Keratinocyte (primary cell): ENCODE measurements around the gene SEMA3A.

Experiments
- EZH2 ChIP-seq: IDR thresholded peaks from one replicate; pipeline ENCODE4 v1.6.1; 2012; ENCODE audit warnings: inconsistent platforms, mild to moderate bottlenecking, low read length, moderate library complexity
- TF ChIP-seq, protein P1 (sequence below), 3 experiments: IDR thresholded peaks in 1 of 3; conservative IDR thresholded peaks in 1 of 3; optimal IDR thresholded peaks in 1 of 3; 2 replicates in 2 of 3; 3 replicates in 1 of 3; pipeline versions ENCODE3 to v1.5.1; 2011; ENCODE audit warnings: low read length in 3 of 3, mild to moderate bottlenecking in 3 of 3, moderate library complexity in 2 of 3, control low read depth in 1 of 3, inconsistent platforms in 1 of 3; ENCODE audit not compliant: insufficient read depth in 2 of 3; ENCODE audit errors: extremely low read depth in 1 of 3

DNA sequence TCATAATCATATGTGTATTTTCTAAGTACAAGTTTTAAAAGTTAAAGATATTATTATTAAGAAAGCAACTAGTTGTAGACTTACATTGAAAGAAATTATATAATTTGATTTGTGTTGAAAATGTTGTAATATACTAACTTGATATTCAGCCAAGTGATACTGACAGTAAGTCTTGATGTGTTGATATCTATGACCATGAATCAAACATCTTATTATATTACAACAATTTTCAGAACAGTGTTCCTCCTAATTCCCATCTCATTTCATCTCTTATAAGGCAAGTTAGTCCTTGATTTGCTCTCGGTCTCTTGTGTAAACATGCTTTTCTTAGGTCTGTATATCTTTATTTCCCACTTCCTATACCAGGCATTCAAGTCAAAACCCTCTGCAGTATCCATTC is 276.4 kb downstream of the SEMA3A start:
- TF ChIP-seq, protein P1, sequence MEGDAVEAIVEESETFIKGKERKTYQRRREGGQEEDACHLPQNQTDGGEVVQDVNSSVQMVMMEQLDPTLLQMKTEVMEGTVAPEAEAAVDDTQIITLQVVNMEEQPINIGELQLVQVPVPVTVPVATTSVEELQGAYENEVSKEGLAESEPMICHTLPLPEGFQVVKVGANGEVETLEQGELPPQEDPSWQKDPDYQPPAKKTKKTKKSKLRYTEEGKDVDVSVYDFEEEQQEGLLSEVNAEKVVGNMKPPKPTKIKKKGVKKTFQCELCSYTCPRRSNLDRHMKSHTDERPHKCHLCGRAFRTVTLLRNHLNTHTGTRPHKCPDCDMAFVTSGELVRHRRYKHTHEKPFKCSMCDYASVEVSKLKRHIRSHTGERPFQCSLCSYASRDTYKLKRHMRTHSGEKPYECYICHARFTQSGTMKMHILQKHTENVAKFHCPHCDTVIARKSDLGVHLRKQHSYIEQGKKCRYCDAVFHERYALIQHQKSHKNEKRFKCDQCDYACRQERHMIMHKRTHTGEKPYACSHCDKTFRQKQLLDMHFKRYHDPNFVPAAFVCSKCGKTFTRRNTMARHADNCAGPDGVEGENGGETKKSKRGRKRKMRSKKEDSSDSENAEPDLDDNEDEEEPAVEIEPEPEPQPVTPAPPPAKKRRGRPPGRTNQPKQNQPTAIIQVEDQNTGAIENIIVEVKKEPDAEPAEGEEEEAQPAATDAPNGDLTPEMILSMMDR (optimal IDR thresholded peaks at IDR 0.05 in 1 of 3, IDR thresholded peaks at IDR 0.05 in 1 of 3, conservative IDR thresholded peaks at IDR 0.05 in 1 of 3; ENCODE audit: extremely low read depth in 1 of 3, insufficient read depth in 2 of 3, low read length in 3 of 3): no peak
- no peak for TF ChIP-seq EZH2
